ENCODE measurements around the gene ZMYM2. TPM values are rescaled to one million over a fixed set of nuclear protein-coding genes. Genes with fewer than 3 reads are reported as not detected.

ZMYM2 gene
- total RNA-seq, 1 experiment from 2014 or later, result 159 TPM

GRCh38 chr13:20024702-20025101, 66.2 kb downstream of the ZMYM2 start (continued):
- TF ChIP-seq SMAD3 (CRISPR knock-in tag; IDR thresholded peaks at IDR 0.05; ENCODE audit: borderline replicate concordance), result no peak
- no peak for TF ChIP-seq AR (CRISPR knock-in tag; IDR thresholded peaks at IDR 0.05)
- TF ChIP-seq ZNF671 (CRISPR knock-in tag; IDR thresholded peaks at IDR 0.05), result no peak
- no peak for TF ChIP-seq NFYB (CRISPR knock-in tag; conservative IDR thresholded peaks at IDR 0.05; ENCODE audit: low read depth)
- no peak for TF ChIP-seq STAT6 (CRISPR knock-in tag; conservative IDR thresholded peaks at IDR 0.05; ENCODE audit: low read depth)
- no peak for TF ChIP-seq ZNF317 (CRISPR knock-in tag; IDR thresholded peaks at IDR 0.05; ENCODE audit: borderline replicate concordance, low read depth)
- TF ChIP-seq ZNF423 (CRISPR knock-in tag; IDR thresholded peaks at IDR 0.05), result no peak
- no peak for TF ChIP-seq OVOL2 (CRISPR knock-in tag; IDR thresholded peaks at IDR 0.05; ENCODE audit: borderline replicate concordance)

GRCh38 chr13:20028953-20029352, 70.4 kb downstream of the ZMYM2 start:
- Mint-ChIP-seq H3K4me1 (no peaks in the 10 kb centered on the region), H3K27me3 (ENCODE audit: low read depth) (no peaks in the 10 kb centered on the region), H3K9me3 (no peaks in the 10 kb centered on the region), H3K27ac (no peak overlapping the region; the same call in 1 of the 2 replicates), H3K4me3 (no peak overlapping the region), H3K36me3 (peaks cover 66% of the 10 kb centered on the region)
- no peak for ATAC-seq
- POLR2A ChIA-PET, result interaction anchor here (0.5 kb wide), 1 partner anchor 10 kb away, joined by 4 read pairs; no protein-coding TSS in a partner anchor
- no peak for TF ChIP-seq TCF7 (CRISPR knock-in tag; IDR thresholded peaks at IDR 0.05; ENCODE audit: low read depth)
- TF ChIP-seq ARID4B (CRISPR knock-in tag; IDR thresholded peaks at IDR 0.05; ENCODE audit: borderline replicate concordance), result no peak
- no peak for TF ChIP-seq ATF6 (CRISPR knock-in tag; IDR thresholded peaks at IDR 0.05)
- TF ChIP-seq GRHL2 (CRISPR knock-in tag; IDR thresholded peaks at IDR 0.05; ENCODE audit: insufficient replicate concordance, severe bottlenecking), result no peak
- TF ChIP-seq NFYB (CRISPR knock-in tag; conservative IDR thresholded peaks at IDR 0.05; ENCODE audit: low read depth), result no peak
- TF ChIP-seq FOXK1 (CRISPR knock-in tag; IDR thresholded peaks at IDR 0.05), result no peak
- no peak for TF ChIP-seq ZNF121 (CRISPR knock-in tag; IDR thresholded peaks at IDR 0.05)
- no peak for TF ChIP-seq IRF2 (CRISPR knock-in tag; IDR thresholded peaks at IDR 0.05; ENCODE audit: borderline replicate concordance, low read depth)
- TF ChIP-seq CBFB (CRISPR knock-in tag; IDR thresholded peaks at IDR 0.05; ENCODE audit: low read depth), result no peak
- CTCF ChIA-PET, result no interaction called here
- DNase-seq (ENCODE audit: low spot score), result no peak
